ENCODE results near the gene EFCAB14. TPM values are rescaled to one million over a fixed set of nuclear protein-coding genes. Genes with fewer than 3 reads are reported as not detected.
"Not testable (repeated sequence)": the region's sequence is repeated elsewhere in the genome, so short reads cannot be mapped to it uniquely, and the experiment has no call there.

The EFCAB14 gene
- total RNA-seq, 1 donor from 2014 or later = 118 TPM

GRCh38 chr1:46653405-46653958 is 65.4 kb downstream of the EFCAB14 start:
- no peaks in the 10 kb centered on the region for H3K27me3 ChIP-seq
- TF ChIP-seq CTCF (IDR thresholded peaks at IDR 0.05) = no peak
- H3K36me3 ChIP-seq = peaks cover 79% of the 10 kb centered on the region
- H3K27ac ChIP-seq = no peak overlapping the region
- H3K4me1 ChIP-seq = no peaks in the 10 kb centered on the region
- H3K9me3 ChIP-seq = no peaks in the 10 kb centered on the region
- no peak for DNase-seq
- no peak for ATAC-seq
- intact Hi-C loops (cut with DNase I) = no loop called here
- no peak overlapping the region for H3K4me3 ChIP-seq

- no peak for ATAC-seq
- H3K27me3 ChIP-seq = no peaks in the 10 kb centered on the region
- H3K36me3 ChIP-seq = peaks cover 77% of the 10 kb centered on the region
- no peak for TF ChIP-seq CTCF (IDR thresholded peaks at IDR 0.05)
- no peak overlapping the region for H3K4me3 ChIP-seq
- no peaks in the 10 kb centered on the region for H3K4me1 ChIP-seq
- no peaks in the 10 kb centered on the region for H3K9me3 ChIP-seq
- no peak for DNase-seq
- no peak overlapping the region for H3K27ac ChIP-seq
- intact Hi-C loops (cut with DNase I) = no loop called here
Measured at GRCh38 chr1:46652321-46653100, 66.4 kb downstream of the EFCAB14 start.

GRCh38 chr1:46651152-46651551 is 67.8 kb downstream of the EFCAB14 start:
- H3K27me3 ChIP-seq; ATAC-seq; DNase-seq; H3K4me3 ChIP-seq; intact Hi-C loops (cut with DNase I); H3K4me1 ChIP-seq; H3K9me3 ChIP-seq; H3K27ac ChIP-seq: not testable (repeated sequence)
- peaks cover 65% of the 10 kb centered on the region for H3K36me3 ChIP-seq

- no peak overlapping the region for H3K4me3 ChIP-seq
- no peak overlapping the region for H3K27ac ChIP-seq
- no peaks in the 10 kb centered on the region for H3K27me3 ChIP-seq
- H3K36me3 ChIP-seq = peaks cover 58% of the 10 kb centered on the region
- H3K9me3 ChIP-seq = no peaks in the 10 kb centered on the region
- TF ChIP-seq CTCF (IDR thresholded peaks at IDR 0.05) = no peak
- DNase-seq = no peak
- intact Hi-C loops (cut with DNase I) = no loop called here
- ATAC-seq = no peak
- H3K4me1 ChIP-seq = no peaks in the 10 kb centered on the region
Measured at GRCh38 chr1:46650491-46650890, 68.4 kb downstream of the EFCAB14 start.

- intact Hi-C loops (cut with DNase I) = no loop called here
- no peak overlapping the region for H3K27ac ChIP-seq
- H3K36me3 ChIP-seq = peaks cover 53% of the 10 kb centered on the region
- H3K27me3 ChIP-seq = no peaks in the 10 kb centered on the region
- ATAC-seq (no peak), DNase-seq (no peak)
- H3K4me1 ChIP-seq = no peaks in the 10 kb centered on the region
- no peak overlapping the region for H3K4me3 ChIP-seq
- no peak for TF ChIP-seq CTCF (IDR thresholded peaks at IDR 0.05)
- no peaks in the 10 kb centered on the region for H3K9me3 ChIP-seq
Measured at GRCh38 chr1:46649764-46650163, 69.2 kb downstream of the EFCAB14 start.

GRCh38 chr1:46647611-46648010 is 71.3 kb downstream of the EFCAB14 start:
- Histone ChIP-seq H3K36me3 (peaks cover 38% of the 10 kb centered on the region), H3K4me3 (no peak overlapping the region), H3K27ac (no peak overlapping the region), H3K27me3 (no peaks in the 10 kb centered on the region), H3K4me1 (peaks cover 5% of the 10 kb centered on the region), H3K9me3 (no peaks in the 10 kb centered on the region)
- TF ChIP-seq CTCF (IDR thresholded peaks at IDR 0.05) = no peak
- intact Hi-C loops (cut with DNase I) = no loop called here
- ATAC-seq (no peak), DNase-seq (no peak)

Measured in upper lobe of right lung (tissue), 1 donor.